H9 (cell line): Measurements from ENCODE around the gene TOR4A. TPM values are rescaled to one million over a fixed set of nuclear protein-coding genes. Genes with fewer than 3 reads are reported as not detected.

Experiments
- DNase-seq: peaks from one replicate; pipeline ENCODE4 v3.0.0-alpha.2; 2017
- H2AFZ ChIP-seq: one replicate; pipeline ENCODE4 v1.6.1; 2013; ENCODE audit warnings: mild to moderate bottlenecking, low read length, control low read depth, moderate library complexity
- H2AK5ac ChIP-seq: 2 replicates; pipeline ENCODE4 v1.6.1; 2013; ENCODE audit warnings: low read length, control low read depth, mixed read lengths; ENCODE audit not compliant: insufficient read length
- H2BK120ac ChIP-seq: one replicate; pipeline ENCODE4 v1.6.1; 2013; ENCODE audit warnings: low read depth, mild to moderate bottlenecking, low read length, control low read depth, inconsistent platforms; ENCODE audit not compliant: poor library complexity, severe bottlenecking
- H2BK12ac ChIP-seq: 2 replicates; pipeline ENCODE4 v1.6.1; 2013; ENCODE audit warnings: low read length, control low read depth, mixed read lengths, low read depth; ENCODE audit not compliant: insufficient read length
- H2BK15ac ChIP-seq: 2 replicates; pipeline ENCODE4 v1.6.1; 2013; ENCODE audit warnings: low read depth, low read length, control low read depth
- H2BK20ac ChIP-seq: one replicate; pipeline ENCODE4 v1.6.1; 2013; ENCODE audit warnings: low read depth, mild to moderate bottlenecking, low read length, control low read depth, inconsistent platforms; ENCODE audit not compliant: poor library complexity, severe bottlenecking
- H2BK5ac ChIP-seq: 2 replicates; pipeline ENCODE4 v1.6.1; 2013; ENCODE audit warnings: low read length, control low read depth, mixed read lengths; ENCODE audit not compliant: insufficient read length
- H3K14ac ChIP-seq: 2 replicates; pipeline ENCODE4 v1.6.1; 2013; ENCODE audit warnings: low read length, control low read depth; ENCODE audit not compliant: insufficient read depth
- H3K18ac ChIP-seq: 2 replicates; pipeline ENCODE4 v1.6.1; 2013; ENCODE audit warnings: low read depth, mild to moderate bottlenecking, mixed read lengths, low read length, control low read depth; ENCODE audit not compliant: insufficient read length
- H3K23ac ChIP-seq: 2 replicates; pipeline ENCODE4 v1.6.1; 2013; ENCODE audit warnings: low read length, control low read depth, mixed read lengths, low read depth; ENCODE audit not compliant: insufficient read length
- H3K23me2 ChIP-seq: 2 replicates; pipeline ENCODE4 v1.6.1; 2013; ENCODE audit warnings: low read depth, mild to moderate bottlenecking, mixed read lengths, low read length, control low read depth; ENCODE audit not compliant: insufficient read length, poor library complexity, severe bottlenecking
- H3K27ac ChIP-seq: 2 replicates; pipeline ENCODE4 v1.5.1; 2013; ENCODE audit warnings: low read length, control low read depth, mixed read lengths, low read depth; ENCODE audit not compliant: insufficient read length
- H3K27me3 ChIP-seq: 2 replicates; pipeline ENCODE4 v1.6.1; 2013; ENCODE audit warnings: low read length, control low read depth, inconsistent platforms; ENCODE audit not compliant: insufficient read depth
- H3K4ac ChIP-seq: 2 replicates; pipeline ENCODE4 v1.6.1; 2013; ENCODE audit warnings: low read depth, mild to moderate bottlenecking, control low read depth, inconsistent platforms, low read length, moderate library complexity
- H3K4me1 ChIP-seq: 2 replicates; pipeline ENCODE4 v1.6.1; 2013; ENCODE audit warnings: low read length, control low read depth, inconsistent platforms; ENCODE audit not compliant: insufficient read depth
- H3K4me2 ChIP-seq: 2 replicates; pipeline ENCODE4 v1.6.1; 2013; ENCODE audit warnings: low read length, control low read depth, mixed read lengths; ENCODE audit not compliant: insufficient read length, insufficient read depth
- H3K56ac ChIP-seq: 2 replicates; pipeline ENCODE4 v1.6.1; 2013; ENCODE audit warnings: low read depth, mild to moderate bottlenecking, mixed read lengths, low read length, control low read depth; ENCODE audit not compliant: insufficient read length
- H3K79me1 ChIP-seq: 2 replicates; pipeline ENCODE4 v1.6.1; 2013; ENCODE audit warnings: low read depth, mild to moderate bottlenecking, moderate library complexity, low read length, control low read depth, inconsistent platforms; ENCODE audit not compliant: insufficient read depth, poor library complexity, severe bottlenecking
- H3K79me2 ChIP-seq: 2 replicates; pipeline ENCODE4 v1.6.1; 2013; ENCODE audit warnings: low read length, control low read depth, inconsistent platforms; ENCODE audit not compliant: insufficient read depth
- H3K9ac ChIP-seq: 2 replicates; pipeline ENCODE4 v1.6.1; 2013; ENCODE audit warnings: low read length, control low read depth, mixed read lengths; ENCODE audit not compliant: insufficient read length; ENCODE audit errors: extremely low read depth
- H3K9me3 ChIP-seq: one replicate; pipeline ENCODE4 v1.6.1; 2013; ENCODE audit warnings: low read depth, low read length, inconsistent platforms; ENCODE audit not compliant: control insufficient read depth
- H3T11ph ChIP-seq: one replicate; pipeline ENCODE4 v1.6.1; 2013; ENCODE audit warnings: mild to moderate bottlenecking, low read length, control low read depth, inconsistent platforms
- H4K20me1 ChIP-seq: one replicate; pipeline ENCODE4 v1.6.1; 2013; ENCODE audit not compliant: control insufficient read depth, insufficient read length, insufficient read depth
- H4K5ac ChIP-seq: 2 replicates; pipeline ENCODE4 v1.6.1; 2013; ENCODE audit warnings: low read depth, mild to moderate bottlenecking, mixed read lengths, low read length, control low read depth; ENCODE audit not compliant: insufficient read length
- H4K8ac ChIP-seq: replicated peaks from 2 replicates; pipeline ENCODE4 v1.6.1; 2013; ENCODE audit warnings: low read length, control low read depth, mixed read lengths, low read depth; ENCODE audit not compliant: insufficient read length
- H4K91ac ChIP-seq: 2 replicates; pipeline ENCODE4 v1.6.1; 2013; ENCODE audit warnings: low read depth, mild to moderate bottlenecking, moderate library complexity, mixed read lengths, low read length, control low read depth; ENCODE audit not compliant: insufficient read length
- H3K27ac Mint-ChIP-seq, 3 experiments: 2 replicates in 2 of 3; 3 replicates in 1 of 3; pipeline ENCODE4 v1.8.0; 2020 to 2021; ENCODE audit warnings: mixed read lengths in 3 of 3, mild to moderate bottlenecking in 1 of 3, moderate library complexity in 1 of 3
- H3K27me3 Mint-ChIP-seq: 2 replicates; pipeline ENCODE4 v1.8.0; 2021; ENCODE audit warnings: low read depth, mild to moderate bottlenecking, moderate library complexity, mixed read lengths
- H3K36me3 Mint-ChIP-seq, 3 experiments: 2 replicates in 2 of 3; 3 replicates in 1 of 3; pipeline ENCODE4 v1.8.0; 2020 to 2021; ENCODE audit warnings: low read depth in 3 of 3, mixed read lengths in 3 of 3; ENCODE audit not compliant: insufficient read depth in 1 of 3
- H3K4me1 Mint-ChIP-seq, 2 experiments: 2 replicates each; pipeline ENCODE4 v1.8.0; 2020; ENCODE audit warnings: mixed read lengths in 2 of 2
- H3K4me3 Mint-ChIP-seq, 2 experiments: 2 replicates in 1 of 2; 3 replicates in 1 of 2; pipeline ENCODE4 v1.8.0; 2020 to 2021; ENCODE audit warnings: mild to moderate bottlenecking in 2 of 2, mixed read lengths in 2 of 2, moderate library complexity in 1 of 2
- H3K9me3 Mint-ChIP-seq, 2 experiments: 2 replicates in 1 of 2; 3 replicates in 1 of 2; pipeline ENCODE4 v1.8.0; 2020; ENCODE audit warnings: mild to moderate bottlenecking in 2 of 2, mixed read lengths in 2 of 2, moderate library complexity in 1 of 2
- WGBS: extraction: QIAGEN DNeasy Blood & Tissue Kit; methylation state at CpG from one replicate; pipeline ENCODE4 v1.1.7; 2013; ENCODE audit warnings: missing lambda C conversion rate, low lambda C conversion rate, mixed read lengths; ENCODE audit not compliant: insufficient read length; ENCODE audit errors: extremely low coverage; 5-methylcytosine and 5-hydroxymethylcytosine counted together
- total RNA-seq: library from RNA; stranded (reverse); gene quantifications from 2 replicates; pipeline ENCODE4 v1.2.1, GENCODE V29; 2021
- TF ChIP-seq, protein P1 (sequence below): fragments of 200-600 bp; sonication (generic); conservative IDR thresholded peaks from 3 replicates; pipeline ENCODE4 v1.8.0; 2021; ENCODE audit warnings: antibody characterized with exemption, mild to moderate bottlenecking

The TOR4A gene
- total RNA-seq, 1 experiment from 2014 or later: 6.2 TPM

DNA sequence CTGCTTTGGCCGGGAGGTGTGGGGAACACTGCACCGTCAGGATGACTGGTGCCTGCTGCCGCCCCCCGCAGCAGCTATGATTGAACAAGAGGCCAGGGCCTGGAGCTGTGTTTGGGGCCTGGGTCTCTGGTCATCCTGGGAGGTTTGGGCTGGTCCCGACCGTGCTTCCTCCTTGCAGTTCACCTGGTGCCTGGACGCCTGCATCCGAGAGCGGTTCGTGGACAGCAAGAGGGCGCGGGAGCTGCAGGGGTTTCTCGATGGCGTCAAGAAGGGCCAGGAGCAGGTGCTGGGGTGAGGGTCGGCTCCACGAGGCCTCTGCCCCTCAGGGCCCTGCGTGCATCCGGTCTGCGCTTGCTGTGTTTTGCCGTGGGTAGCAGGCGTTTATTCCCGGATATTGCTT is 13.5 kb upstream of the TOR4A start:
- Histone ChIP-seq H2BK120ac (no peak overlapping the region), H4K8ac (no peak overlapping the region), H3K14ac (no peak overlapping the region), H3K18ac (no peak overlapping the region), H2AFZ (no peak overlapping the region), H3K23me2 (no peaks in the 10 kb centered on the region), H3K4me1 (no peaks in the 10 kb centered on the region), H4K91ac (no peak overlapping the region), H2BK12ac (no peak overlapping the region), H3K9me3 (no peaks in the 10 kb centered on the region), H3K9ac (no peak overlapping the region), H3K4me2 (no peak overlapping the region), H2BK20ac (no peak overlapping the region), H3K4ac (no peak overlapping the region), H3K27me3 (no peaks in the 10 kb centered on the region), H3T11ph (no peak overlapping the region), H4K20me1 (no peaks in the 10 kb centered on the region), H2BK5ac (no peak overlapping the region), H3K79me1 (no peaks in the 10 kb centered on the region), H3K79me2 (no peaks in the 10 kb centered on the region), H3K27ac (no peak overlapping the region), H3K23ac (no peak overlapping the region), H2AK5ac (no peak overlapping the region), H3K56ac (no peak overlapping the region), H2BK15ac (no peak overlapping the region), H4K5ac (no peak overlapping the region)
- TF ChIP-seq, protein P1, sequence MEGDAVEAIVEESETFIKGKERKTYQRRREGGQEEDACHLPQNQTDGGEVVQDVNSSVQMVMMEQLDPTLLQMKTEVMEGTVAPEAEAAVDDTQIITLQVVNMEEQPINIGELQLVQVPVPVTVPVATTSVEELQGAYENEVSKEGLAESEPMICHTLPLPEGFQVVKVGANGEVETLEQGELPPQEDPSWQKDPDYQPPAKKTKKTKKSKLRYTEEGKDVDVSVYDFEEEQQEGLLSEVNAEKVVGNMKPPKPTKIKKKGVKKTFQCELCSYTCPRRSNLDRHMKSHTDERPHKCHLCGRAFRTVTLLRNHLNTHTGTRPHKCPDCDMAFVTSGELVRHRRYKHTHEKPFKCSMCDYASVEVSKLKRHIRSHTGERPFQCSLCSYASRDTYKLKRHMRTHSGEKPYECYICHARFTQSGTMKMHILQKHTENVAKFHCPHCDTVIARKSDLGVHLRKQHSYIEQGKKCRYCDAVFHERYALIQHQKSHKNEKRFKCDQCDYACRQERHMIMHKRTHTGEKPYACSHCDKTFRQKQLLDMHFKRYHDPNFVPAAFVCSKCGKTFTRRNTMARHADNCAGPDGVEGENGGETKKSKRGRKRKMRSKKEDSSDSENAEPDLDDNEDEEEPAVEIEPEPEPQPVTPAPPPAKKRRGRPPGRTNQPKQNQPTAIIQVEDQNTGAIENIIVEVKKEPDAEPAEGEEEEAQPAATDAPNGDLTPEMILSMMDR: no peak
- WGBS: no CpG with 5 or more reads among the region's 22 CpGs
- no peak for DNase-seq
- no peak overlapping the region for H3K27ac Mint-ChIP-seq
- peaks cover 8 to 49% (median 37%) of the 10 kb centered on the region in 3 experiments; a peak in 6 of 7 replicates for H3K36me3 Mint-ChIP-seq
- no peaks in the 10 kb centered on the region; the same call in 1 of the 2 replicates for H3K27me3 Mint-ChIP-seq
- no peaks in the 10 kb centered on the region for H3K9me3 Mint-ChIP-seq
- no peak overlapping the region; a peak in 1 of 5 replicates for H3K4me3 Mint-ChIP-seq
- H3K4me1 Mint-ChIP-seq: 0 out of 4 replicates have a peak, but pooled peaks cover 0 to 3% of the 10 kb centered on the region in 2 experiments
